Mesendoderm (in vitro differentiated cells): ENCODE measurements around the gene IFT57.

ENCODE experiments used
- DNase-seq: peaks from one replicate; pipeline ENCODE4 v3.0.0; 2013
- H2AK5ac ChIP-seq: 2 replicates; pipeline ENCODE4 v1.6.1; 2013; ENCODE audit warnings: low read length, inconsistent platforms
- H2BK120ac ChIP-seq: 2 replicates; pipeline ENCODE4 v1.6.1; 2013; ENCODE audit warnings: low read depth, mild to moderate bottlenecking, low read length, moderate library complexity, mixed read lengths
- H2BK15ac ChIP-seq: replicated peaks from 2 replicates; pipeline ENCODE4 v1.6.1; 2013; ENCODE audit warnings: low read depth, mild to moderate bottlenecking, moderate library complexity
- H2BK5ac ChIP-seq: 2 replicates; pipeline ENCODE4 v1.6.1; 2013; ENCODE audit warnings: low read length, inconsistent platforms
- H3K18ac ChIP-seq: 2 replicates; pipeline ENCODE4 v1.6.1; 2013; ENCODE audit warnings: mild to moderate bottlenecking, low read length, mixed read lengths
- H3K23ac ChIP-seq: one replicate; pipeline ENCODE4 v1.6.1; 2013; ENCODE audit warnings: low read length
- H3K27ac ChIP-seq: 2 replicates; pipeline ENCODE4 v1.5.1; 2013; ENCODE audit warnings: low read depth, mild to moderate bottlenecking, inconsistent platforms, low read length, moderate library complexity
- H3K27me3 ChIP-seq: 2 replicates; pipeline ENCODE4 v1.6.1; 2013; ENCODE audit warnings: low read length, control low read depth, mild to moderate bottlenecking, inconsistent platforms; ENCODE audit not compliant: insufficient read depth, poor library complexity
- H3K36me3 ChIP-seq: 2 replicates; pipeline ENCODE4 v1.6.1; 2013; ENCODE audit warnings: low read length, inconsistent platforms; ENCODE audit not compliant: control insufficient read depth, insufficient read depth
- H3K4ac ChIP-seq: one replicate; pipeline ENCODE4 v1.6.1; 2013; ENCODE audit warnings: low read depth, mild to moderate bottlenecking, low read length, moderate library complexity
- H3K4me1 ChIP-seq: 2 replicates; pipeline ENCODE4 v1.6.1; 2013; ENCODE audit warnings: low read depth, low read length, inconsistent platforms; ENCODE audit not compliant: control insufficient read depth
- H3K4me2 ChIP-seq: 2 replicates; pipeline ENCODE4 v1.6.1; 2013; ENCODE audit warnings: low read length
- H3K4me3 ChIP-seq: 2 replicates; pipeline ENCODE4 v1.5.1; 2013; ENCODE audit warnings: mild to moderate bottlenecking, low read length
- H3K56ac ChIP-seq: one replicate; pipeline ENCODE4 v1.6.1; 2013; ENCODE audit warnings: low read length
- H3K79me1 ChIP-seq: 2 replicates; pipeline ENCODE4 v1.6.1; 2013; ENCODE audit warnings: low read length, inconsistent platforms
- H3K79me2 ChIP-seq: 2 replicates; pipeline ENCODE4 v1.6.1; 2013; ENCODE audit warnings: mild to moderate bottlenecking, low read length; ENCODE audit not compliant: control insufficient read depth, insufficient read depth
- H3K9ac ChIP-seq: 2 replicates; pipeline ENCODE4 v1.6.1; 2013; ENCODE audit warnings: low read length, inconsistent platforms
- H4K5ac ChIP-seq: one replicate; pipeline ENCODE4 v1.6.1; 2013; ENCODE audit warnings: low read length
- H4K8ac ChIP-seq: one replicate; pipeline ENCODE4 v1.6.1; 2013; ENCODE audit warnings: low read depth, mild to moderate bottlenecking, control low read depth, low read length, moderate library complexity
- WGBS: extraction: QIAGEN DNeasy Blood & Tissue Kit; methylation state at CpG from one replicate; pipeline ENCODE4 v1.1.7; 2013; ENCODE audit warnings: low lambda C conversion rate, missing lambda C conversion rate; ENCODE audit not compliant: insufficient coverage; ENCODE audit errors: extremely low coverage; 5-methylcytosine and 5-hydroxymethylcytosine counted together

IFT57 gene

GRCh38 chr3:108117241-108117775, 104.9 kb downstream of the IFT57 start:
- Histone ChIP-seq H3K4me1 (no peaks in the 10 kb centered on the region), H3K79me1 (no peaks in the 10 kb centered on the region), H3K79me2 (no peaks in the 10 kb centered on the region), H3K27ac (no peak overlapping the region), H3K27me3 (no peaks in the 10 kb centered on the region), H3K18ac (no peak overlapping the region), H2AK5ac (no peak overlapping the region), H3K4ac (no peak overlapping the region), H3K23ac (no peak overlapping the region), H3K9ac (no peak overlapping the region), H3K4me2 (no peak overlapping the region), H3K36me3 (no peaks in the 10 kb centered on the region), H2BK120ac (no peak overlapping the region), H4K8ac (no peak overlapping the region), H2BK15ac (no peak overlapping the region), H3K56ac (no peak overlapping the region), H4K5ac (no peak overlapping the region), H3K4me3 (no peak overlapping the region), H2BK5ac (no peak overlapping the region)
- DNase-seq, result no peak
- WGBS, result no CpG with 5 or more reads among the region's 6 CpGs

DNA sequence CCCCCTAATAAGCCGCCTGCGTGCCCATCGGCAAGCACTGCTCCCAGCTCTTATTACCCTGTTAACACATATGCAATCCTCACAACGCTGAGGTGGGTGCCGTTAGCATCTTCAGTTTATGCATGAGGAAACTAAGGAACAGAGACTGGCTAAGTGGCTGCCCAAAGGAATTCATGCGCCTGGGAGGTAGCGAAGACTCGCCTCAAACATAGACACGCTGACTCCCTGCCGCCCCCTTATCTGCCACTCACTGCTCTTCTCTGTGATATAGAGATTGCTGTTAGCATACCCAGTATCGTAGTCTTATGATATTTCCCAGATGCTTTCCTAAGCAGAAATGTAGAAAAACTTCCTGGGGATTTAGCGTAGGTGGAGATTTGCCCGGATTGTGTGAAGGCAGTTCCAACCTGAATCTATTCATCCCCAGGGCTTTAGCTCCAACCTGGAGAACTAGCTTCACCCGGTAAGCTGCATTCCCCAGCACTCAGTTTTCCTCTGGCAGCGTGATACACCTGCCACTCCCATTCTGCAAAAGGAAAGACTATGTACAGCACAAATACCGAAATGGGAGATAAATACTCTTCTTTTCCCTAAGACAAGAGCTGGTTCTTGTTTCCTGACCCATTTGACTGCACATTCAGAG, 107.7 kb downstream of the IFT57 start:
- Histone ChIP-seq H2AK5ac (no peak overlapping the region), H4K8ac (no peak overlapping the region), H2BK15ac (no peak overlapping the region), H3K4ac (no peak overlapping the region), H3K36me3 (no peaks in the 10 kb centered on the region), H3K4me3 (no peak overlapping the region), H3K9ac (no peak overlapping the region), H3K27me3 (no peaks in the 10 kb centered on the region), H3K56ac (no peak overlapping the region), H2BK120ac (no peak overlapping the region), H3K79me1 (no peaks in the 10 kb centered on the region), H3K4me1 (no peaks in the 10 kb centered on the region), H3K23ac (no peak overlapping the region), H2BK5ac (no peak overlapping the region), H3K27ac (no peak overlapping the region), H3K79me2 (no peaks in the 10 kb centered on the region), H4K5ac (no peak overlapping the region), H3K18ac (no peak overlapping the region), H3K4me2 (no peak overlapping the region)
- WGBS, result no CpG with 5 or more reads among the region's 16 CpGs
- no peak for DNase-seq

DNA sequence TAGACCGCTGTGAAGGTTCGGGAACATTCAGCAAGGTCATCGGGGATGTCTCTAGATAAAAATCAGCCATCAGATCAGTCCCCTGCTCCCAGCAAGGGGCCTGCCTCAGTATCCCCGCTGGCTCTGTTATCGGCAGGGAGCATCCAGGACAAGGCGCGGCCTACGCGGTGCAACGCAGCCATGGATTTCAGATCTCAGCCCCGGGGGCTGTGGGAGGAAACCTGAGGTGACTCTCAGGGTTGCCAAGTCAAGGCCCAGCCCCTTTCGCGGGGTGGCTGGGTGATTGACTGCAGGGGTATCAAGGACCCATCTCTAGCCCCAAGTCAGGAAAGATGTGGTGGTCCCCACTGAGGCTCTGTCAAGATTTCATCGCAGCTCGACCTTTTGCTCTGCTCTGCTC, 108.2 kb downstream of the IFT57 start:
- H3K79me2 ChIP-seq, result no peaks in the 10 kb centered on the region
- H3K79me1 ChIP-seq, result no peaks in the 10 kb centered on the region
- H3K4me2 ChIP-seq, result no peak overlapping the region
- H3K27me3 ChIP-seq, result no peaks in the 10 kb centered on the region
- no peaks in the 10 kb centered on the region for H3K4me1 ChIP-seq
- H2BK5ac ChIP-seq, result no peak overlapping the region
- H3K9ac ChIP-seq, result no peak overlapping the region
- no peak overlapping the region for H3K18ac ChIP-seq
- no peak for DNase-seq
- H2AK5ac ChIP-seq, result no peak overlapping the region
- H3K4ac ChIP-seq, result no peak overlapping the region
- WGBS, result no CpG with 5 or more reads among the region's 15 CpGs
- H3K27ac ChIP-seq, result no peak overlapping the region
- no peaks in the 10 kb centered on the region for H3K36me3 ChIP-seq
- H3K4me3 ChIP-seq, result no peak overlapping the region
- no peak overlapping the region for H3K23ac ChIP-seq
- no peak overlapping the region for H2BK120ac ChIP-seq
- H4K8ac ChIP-seq, result no peak overlapping the region
- H3K56ac ChIP-seq, result no peak overlapping the region
- no peak overlapping the region for H2BK15ac ChIP-seq
- H4K5ac ChIP-seq, result no peak overlapping the region

DNA sequence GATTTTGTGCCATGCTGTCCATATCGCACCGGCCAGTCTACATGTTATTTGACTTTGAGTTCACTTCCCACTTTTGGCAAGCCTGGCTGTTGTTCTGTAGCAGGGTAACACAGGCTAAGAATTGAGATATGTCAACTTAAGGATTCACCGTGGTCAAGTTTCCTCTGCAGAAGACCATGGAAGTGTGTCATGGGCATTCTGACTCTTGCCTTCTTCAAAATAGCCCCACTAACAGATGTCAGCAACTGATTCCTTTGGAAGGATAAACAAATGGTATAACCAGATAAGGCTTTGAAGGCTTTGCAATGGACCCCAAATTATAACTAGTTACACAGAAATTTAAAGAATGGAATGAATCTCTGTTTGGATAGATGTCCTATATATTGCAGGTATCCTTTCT, 111.3 kb downstream of the IFT57 start:
- Histone ChIP-seq H4K8ac (no peak overlapping the region), H3K4me1 (no peaks in the 10 kb centered on the region), H3K79me1 (no peaks in the 10 kb centered on the region), H3K27me3 (no peaks in the 10 kb centered on the region), H3K27ac (no peak overlapping the region), H3K23ac (no peak overlapping the region), H2BK5ac (no peak overlapping the region), H2BK120ac (no peak overlapping the region), H3K36me3 (no peaks in the 10 kb centered on the region), H3K79me2 (no peaks in the 10 kb centered on the region), H2BK15ac (no peak overlapping the region), H3K56ac (no peak overlapping the region), H3K4me2 (no peak overlapping the region), H4K5ac (no peak overlapping the region), H3K4me3 (no peak overlapping the region), H3K4ac (no peak overlapping the region), H2AK5ac (no peak overlapping the region), H3K9ac (no peak overlapping the region), H3K18ac (no peak overlapping the region)
- WGBS, result no CpG with 5 or more reads among the region's 3 CpGs
- no peak for DNase-seq
